GM19043 (cell line): ENCODE measurements around the gene TNFRSF6B.
A peak's percentile ranks its signal among the peaks of the same experiment; 100 is the strongest.
"Not testable (repeated sequence)": the region's sequence is repeated elsewhere in the genome, so short reads cannot be mapped to it uniquely, and the experiment has no call there.

Source experiments
- ATAC-seq: cut with Tn5 transposase; IDR thresholded peaks from one replicate; pipeline ENCODE4 v1.9.1; 2021; ENCODE audit warnings: low read depth; ENCODE audit not compliant: unreplicated experiment

The TNFRSF6B gene

DNA sequence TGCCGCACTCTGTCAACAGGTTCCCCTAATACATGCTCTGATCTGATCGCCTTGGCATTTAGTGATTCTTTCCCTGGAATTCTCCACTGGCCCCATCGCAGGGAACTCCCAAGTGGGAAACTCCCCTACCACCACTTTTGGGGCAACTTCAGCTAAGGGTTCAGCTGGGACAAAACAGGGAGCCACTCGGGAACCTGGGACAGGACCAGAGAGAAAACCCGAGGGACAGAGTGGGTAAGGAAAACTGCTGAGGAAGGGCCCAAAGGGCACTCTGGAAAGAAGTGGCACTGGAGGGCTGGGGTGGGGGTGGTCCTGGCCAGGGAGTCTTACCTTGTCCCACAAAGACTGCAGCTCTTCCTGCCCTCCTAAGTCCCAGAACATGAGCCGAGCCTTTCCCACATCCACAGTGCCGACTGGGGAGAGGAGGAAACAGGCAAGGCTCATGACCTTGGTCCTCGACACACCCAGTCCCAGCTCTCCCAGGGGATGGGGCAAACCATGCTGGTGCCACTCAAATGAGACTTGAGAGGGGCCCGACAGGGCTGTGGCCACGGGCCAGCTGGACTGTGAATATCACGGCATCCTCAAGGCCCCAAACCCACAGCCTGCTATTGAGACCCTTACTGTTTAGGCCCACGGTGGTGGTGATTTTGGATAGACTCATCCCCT is 9.7 kb downstream of the TNFRSF6B start:
- ATAC-seq = no peak

DNA sequence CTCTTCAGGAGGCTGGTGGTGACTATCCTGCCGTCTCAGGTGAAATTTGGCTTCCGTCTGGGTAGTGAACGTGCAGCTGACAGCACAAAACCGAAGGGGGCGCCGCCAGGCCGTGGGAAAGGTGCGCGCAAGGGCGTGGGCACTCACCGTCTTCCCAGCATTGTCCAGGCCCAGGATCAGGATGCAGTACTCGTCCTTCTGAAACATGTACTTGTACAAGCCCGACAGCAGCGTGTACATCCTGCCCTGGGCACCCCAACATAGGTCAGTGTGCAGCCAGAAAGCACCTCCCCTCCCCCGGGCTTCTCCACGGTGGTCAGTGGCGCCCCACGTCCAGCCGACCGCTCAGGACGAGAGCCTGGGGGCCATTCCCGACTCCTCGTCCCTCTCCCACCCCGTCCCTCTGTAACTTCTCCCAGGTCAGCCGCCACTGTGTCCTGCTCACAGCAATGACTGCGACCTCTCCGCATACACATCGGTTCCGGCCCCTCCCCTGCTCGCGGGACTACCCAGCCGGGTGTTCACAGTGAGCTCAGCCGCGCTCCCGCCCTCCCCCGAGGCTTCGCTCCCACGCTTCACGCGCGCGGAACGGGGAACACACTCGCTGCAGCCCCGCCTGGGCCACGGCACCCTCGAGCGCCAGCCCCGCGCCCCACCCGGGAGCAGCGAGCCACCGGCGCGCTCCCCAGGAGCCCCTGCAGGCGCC is 10.6 kb downstream of the TNFRSF6B start:
- peak; percentile 19 for ATAC-seq

DNA sequence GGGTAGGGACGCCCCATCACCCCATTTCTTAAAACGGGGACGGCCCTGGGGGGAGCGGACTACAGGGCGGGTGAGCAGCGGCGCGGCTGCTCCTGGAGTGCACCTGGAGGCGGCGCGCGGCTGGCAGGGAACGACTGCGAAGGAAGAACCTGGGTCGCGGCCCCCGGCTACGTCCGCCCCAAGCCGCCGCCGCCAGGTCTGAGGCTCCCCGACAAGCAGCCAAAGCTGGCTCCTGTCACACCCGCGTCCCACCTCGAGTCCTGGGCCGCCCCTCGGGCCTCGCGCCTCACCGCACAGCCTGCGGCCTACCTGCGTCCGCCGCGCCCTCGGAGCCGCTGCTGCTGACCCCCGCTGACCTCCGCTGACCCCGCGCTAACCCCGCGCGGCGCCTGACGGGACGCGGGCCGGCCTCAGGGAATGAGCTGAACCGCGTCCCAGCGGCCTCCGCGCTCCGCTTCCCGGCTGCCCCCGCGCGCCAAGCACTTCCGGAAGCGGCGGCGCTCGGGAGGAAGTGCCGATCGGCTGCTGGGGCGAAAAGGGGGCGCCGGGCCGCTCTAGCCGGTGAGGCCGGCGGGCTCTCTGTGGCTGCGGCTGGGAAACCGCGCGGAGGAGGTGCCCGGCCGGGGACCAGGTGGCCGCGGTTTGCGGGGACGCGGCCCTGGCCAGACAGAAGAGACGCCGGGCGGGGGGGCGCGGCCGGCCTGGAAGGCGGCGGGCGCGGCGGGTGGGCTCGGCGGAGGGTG is 11.3 kb downstream of the TNFRSF6B start, which contains the start of the genes ARFRP1 and ZGPAT:
TSS of gene ARFRP1 (minus strand) at position 419 of the 743 bp plus-strand sequence. CDS start 885 bp downstream, outside the sequence.
TSS of gene ZGPAT (plus strand) at position 482 of the 743 bp plus-strand sequence. CDS start 542 bp downstream, outside the sequence.
- peak; percentile 55 for ATAC-seq

DNA sequence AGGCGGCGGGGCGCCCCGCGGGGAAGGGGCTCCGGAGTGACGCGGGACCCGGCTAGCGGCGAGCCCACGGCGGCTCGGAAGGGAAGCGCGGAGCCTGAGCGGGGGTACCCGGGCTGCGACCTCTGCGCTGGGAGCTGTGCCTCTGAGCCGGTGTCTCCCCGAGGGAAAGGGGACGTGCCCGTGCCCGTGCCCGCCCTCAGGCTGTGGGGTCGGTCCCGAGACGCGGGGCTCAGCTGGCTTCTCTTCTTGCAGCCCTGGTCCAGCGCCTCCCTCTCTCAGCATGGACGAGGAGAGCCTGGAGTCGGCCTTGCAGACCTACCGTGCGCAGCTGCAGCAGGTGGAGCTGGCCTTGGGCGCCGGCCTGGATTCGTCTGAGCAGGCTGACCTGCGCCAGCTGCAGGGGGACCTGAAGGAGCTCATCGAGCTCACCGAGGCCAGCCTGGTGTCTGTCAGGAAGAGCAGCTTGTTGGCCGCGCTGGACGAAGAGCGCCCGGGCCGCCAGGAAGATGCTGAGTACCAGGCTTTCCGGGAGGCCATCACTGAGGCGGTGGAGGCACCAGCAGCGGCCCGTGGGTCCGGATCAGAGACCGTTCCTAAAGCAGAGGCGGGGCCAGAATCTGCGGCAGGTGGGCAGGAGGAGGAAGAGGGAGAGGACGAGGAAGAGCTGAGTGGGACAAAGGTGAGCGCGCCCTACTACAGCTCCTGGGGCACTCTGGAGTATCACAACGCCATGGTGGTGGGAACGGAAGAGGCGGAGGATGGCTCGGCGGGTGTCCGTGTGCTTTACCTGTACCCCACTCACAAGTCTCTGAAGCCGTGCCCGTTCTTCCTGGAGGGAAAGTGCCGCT is 12.1 kb downstream of the TNFRSF6B start:
- no peak for ATAC-seq

DNA sequence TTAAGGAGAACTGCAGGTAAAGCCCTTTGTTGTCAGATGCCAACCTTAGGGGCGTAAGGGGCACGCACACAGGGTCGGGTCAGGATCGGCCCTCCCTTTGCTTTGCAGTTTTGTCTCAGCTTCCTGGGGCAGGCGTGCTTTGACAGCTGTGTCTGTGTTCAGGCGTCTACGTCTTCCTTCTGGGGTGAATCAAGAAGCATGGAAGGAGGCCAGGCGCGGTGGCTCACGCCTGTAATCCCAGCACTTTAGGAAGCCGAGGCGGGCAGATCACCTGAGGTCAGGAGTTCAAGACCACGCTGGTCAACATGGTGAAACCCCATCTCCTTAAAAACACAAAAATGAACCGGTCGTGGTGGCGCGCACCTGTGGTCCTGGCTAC is 12.7 kb downstream of the TNFRSF6B start:
- no peak for ATAC-seq

DNA sequence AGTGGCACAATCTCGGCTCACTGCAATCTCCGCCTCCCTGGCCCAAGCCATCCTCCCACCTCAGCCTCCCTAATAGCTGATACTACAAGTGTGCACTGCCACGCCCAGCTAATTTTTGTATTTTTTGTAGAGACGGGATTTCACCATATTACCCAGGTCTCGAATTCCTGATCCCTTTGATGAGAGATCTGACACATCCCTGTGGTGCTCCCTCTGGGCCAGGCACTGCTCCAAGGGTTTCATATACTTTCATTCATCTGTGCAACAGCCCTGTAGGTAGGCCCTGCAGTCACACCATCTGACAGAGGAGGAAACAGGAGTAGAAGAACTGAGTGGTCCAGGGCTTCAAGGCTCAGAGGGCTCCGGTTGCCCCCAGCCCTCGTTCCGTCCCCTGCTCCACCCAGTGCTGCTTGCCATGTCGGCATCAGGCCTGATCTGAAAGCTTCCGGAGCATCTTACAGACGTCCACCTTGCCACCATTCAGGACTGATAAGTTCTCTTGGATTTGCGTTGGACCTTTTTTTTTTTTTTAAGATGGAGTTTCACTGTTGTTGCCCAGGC is 14.7 kb downstream of the TNFRSF6B start:
- no peak for ATAC-seq

DNA sequence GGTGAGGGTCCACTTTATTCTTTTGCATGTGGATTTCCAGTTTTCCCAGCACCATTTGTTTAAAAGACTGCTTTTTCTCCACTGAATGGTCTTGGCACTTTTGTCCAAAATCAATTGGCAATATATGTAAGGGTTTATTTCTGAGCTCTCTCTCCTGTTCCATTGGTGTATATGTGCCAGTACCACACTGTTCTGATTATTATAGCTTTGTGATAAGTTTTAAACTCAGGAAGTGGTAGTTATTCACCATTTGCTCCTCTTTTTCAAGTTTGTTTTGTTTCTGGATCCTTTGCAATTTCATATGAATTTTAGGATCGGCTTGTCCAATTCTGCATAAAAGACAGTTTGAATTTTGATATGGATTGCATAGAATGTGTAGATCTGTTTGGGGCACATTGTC is 15.7 kb downstream of the TNFRSF6B start:
- ATAC-seq = no peak

DNA sequence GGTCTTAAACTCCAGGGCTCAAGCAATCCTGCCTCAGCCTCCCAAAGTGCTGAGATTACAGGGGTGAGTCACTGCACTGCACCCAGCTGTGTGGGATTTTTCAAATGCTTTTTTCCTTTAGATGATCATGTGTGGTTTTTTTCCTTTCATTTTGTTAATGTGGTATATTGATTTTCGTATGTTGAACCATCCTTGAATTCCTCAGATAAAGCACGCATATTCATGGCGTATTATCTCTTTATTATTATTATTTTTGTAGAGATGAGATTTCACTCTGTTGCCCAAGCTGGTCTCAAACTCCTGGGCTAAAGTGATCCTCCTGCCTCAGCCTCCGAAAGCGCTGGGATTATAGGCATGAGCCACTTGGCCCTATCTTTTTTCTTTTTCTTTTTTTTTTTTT is 18.4 kb downstream of the TNFRSF6B start:
- ATAC-seq = no peak

DNA sequence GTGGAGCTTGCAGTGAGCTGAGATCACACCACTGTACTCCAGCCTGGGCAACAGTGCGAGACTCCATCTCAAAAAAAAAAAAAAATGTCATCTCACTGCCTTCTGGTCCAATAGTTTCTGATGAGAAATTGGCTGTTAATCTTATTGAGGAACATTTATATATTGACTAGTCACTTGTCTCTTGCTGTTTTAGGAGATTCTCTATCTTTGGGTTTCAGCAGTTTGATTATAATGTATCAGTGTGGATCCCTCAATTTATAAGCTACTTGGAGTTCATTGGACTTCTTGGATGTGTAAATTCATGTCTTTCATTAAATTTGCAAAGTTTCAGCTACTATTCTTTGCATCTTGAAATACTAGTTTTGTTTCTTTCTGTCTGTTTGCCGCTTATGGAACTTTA is 22.5 kb downstream of the TNFRSF6B start:
- ATAC-seq = no peak

DNA sequence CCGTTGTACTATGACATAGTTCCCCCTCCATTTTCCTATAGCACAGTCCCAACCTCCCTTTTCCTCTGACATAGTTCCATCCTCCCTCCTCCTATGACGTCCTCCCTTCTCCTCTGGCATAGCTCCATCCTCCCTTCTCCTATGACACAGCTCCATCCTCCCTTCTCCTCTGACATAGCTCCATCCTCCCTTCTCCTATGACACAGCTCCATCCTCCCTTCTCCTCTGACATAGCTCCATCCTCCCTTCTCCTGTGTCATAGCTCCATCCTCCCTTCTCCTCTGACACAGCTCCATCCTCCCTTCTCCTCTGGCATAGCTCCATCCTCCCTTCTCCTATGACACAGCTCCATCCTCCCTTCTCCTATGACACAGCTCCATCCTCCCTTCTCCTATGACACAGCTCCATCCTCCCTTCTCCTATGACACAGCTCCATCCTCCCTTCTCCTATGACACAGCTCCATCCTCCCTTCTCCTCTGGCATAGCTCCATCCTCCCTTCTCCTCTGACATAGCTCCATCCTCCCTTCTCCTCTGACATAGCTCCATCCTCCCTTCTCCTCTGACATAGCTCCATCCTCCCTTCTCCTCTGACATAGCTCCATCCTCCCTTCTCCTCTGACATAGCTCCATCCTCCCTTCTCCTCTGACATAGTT is 26.6 kb downstream of the TNFRSF6B start:
- not testable (repeated sequence) for ATAC-seq

DNA sequence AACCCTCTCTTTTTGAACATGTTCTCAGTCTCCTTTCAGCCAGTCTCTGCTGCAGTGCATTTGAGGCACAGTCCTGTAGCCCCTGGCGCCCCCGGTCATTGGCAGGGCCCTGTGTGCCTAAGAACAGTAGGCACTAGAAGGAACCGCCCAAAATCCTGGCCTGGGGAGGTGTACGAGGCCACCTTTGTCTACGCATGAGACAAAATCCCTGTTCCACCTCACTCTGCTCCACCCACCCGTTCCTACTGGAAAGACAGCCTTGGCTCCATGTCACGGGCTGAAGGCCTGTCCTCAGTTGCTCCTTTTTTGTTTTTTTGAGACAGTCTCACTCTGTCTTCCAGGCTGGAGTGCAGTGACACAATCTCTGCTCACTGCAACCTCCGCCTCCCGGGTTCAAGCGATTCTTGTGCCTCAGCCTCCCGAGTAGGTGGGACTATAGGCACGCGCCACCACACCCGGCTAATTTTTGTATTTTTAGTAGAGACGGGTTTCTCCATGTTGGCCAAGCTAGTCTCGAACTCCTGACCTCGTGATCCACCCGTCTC is 33.8 kb downstream of the TNFRSF6B start:
- ATAC-seq = not testable (repeated sequence)

DNA sequence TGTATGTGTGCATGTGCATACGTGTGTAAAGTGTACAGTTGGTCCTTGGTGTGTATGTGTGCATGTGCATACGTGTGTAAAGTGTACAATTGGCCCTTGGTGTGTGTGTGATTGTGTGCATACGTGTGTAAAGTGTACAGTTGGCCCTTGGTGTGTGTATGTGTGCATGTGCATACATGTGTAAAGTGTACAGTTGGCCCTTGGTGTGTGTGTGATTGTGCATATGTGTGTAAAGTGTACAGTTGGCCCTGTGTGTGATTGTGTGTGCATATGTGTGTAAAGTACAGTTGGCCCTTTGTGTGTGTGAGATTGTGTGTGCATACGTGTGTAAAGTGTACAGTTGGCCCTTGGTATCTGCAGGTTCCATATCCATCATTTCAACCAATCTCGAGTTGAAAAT is 35.0 kb downstream of the TNFRSF6B start:
- no peak for ATAC-seq

DNA sequence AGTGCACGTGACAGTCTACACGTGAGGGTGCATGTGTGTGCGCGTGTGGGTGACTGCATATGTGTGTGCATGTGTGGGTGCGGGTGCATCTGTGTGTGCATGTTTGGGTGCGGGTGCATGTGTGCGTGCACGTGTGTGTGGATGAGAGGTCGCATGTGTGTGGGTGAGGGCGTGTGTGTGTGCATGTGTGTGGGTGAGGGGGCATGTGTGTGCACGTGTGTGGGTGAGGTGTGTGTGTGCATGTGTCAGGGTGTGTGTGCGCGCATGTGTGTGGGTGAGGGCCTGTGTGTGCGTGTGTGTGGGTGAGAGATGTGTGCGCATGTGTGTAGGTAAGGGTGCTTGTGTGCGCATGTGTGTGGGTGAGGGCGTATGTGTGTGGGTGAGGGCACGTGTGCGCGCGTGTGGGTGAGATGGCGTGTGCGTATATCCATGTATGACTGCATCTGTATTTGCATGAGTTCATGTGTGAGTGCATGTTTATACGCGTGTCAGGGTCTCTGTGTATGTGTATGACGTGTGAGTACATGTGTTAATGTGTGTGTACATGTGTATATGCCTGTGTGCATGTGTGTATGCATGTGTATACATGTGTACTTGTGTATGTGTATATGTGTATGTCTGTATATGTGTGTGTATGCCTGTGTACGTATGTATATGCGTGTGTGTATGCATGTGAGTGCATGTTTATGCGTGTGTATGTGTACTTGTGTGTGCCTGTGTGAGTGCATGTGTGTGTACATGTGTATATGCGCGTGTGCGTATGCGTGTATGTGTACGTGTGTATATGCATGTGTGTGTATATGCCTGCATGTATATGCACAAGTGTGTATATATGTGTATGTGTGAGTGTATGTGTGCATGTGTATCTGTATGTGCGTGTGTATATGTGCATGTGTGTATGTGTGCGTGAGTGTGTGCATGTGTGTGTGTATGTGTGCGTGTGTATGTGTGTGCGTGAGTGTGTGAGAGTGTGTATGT is 36.0 kb downstream of the TNFRSF6B start:
- no peak for ATAC-seq

DNA sequence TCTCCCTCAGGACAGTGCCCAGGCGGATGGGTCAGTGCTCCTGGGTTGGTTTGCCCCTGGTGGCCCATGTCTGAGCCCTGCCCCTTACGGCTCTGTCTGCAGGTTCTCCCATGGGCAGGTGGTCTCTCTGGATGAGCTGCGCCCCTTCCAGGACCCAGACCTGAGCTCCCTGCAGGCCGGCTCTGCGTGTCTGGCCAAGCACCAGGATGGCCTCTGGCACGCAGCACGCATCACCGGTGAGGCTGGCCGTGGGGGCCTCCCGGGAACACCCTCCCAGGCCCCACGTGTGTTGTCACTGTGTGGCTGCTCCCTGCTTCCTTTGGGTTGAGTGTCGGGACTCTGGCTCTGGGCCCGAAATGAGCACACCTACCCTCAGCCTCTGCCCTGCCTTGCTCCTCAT is 36.7 kb downstream of the TNFRSF6B start:
- no peak for ATAC-seq

DNA sequence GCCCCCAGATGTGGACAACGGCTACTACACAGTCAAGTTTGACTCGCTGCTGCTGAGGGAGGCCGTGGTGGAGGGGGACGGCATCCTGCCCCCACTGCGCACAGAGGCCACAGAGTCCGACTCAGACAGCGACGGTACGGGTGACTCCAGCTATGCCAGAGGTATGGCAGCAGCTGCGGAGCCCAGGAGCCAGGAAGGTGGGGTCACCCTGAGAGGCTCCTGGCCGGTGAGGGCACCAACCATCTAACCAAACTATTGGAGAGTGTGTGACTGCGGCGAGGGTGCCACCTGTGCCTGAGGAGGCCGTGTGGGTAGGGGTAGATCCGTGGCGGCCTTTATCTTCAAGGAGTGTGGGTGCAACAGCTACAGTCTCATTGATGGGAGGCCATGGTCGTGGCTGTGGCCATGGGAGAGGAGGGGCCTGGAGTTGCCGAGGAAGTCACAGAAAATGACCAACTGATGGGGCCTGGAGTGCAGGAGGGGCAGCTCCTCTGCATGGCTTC is 37.2 kb downstream of the TNFRSF6B start:
- no peak for ATAC-seq

DNA sequence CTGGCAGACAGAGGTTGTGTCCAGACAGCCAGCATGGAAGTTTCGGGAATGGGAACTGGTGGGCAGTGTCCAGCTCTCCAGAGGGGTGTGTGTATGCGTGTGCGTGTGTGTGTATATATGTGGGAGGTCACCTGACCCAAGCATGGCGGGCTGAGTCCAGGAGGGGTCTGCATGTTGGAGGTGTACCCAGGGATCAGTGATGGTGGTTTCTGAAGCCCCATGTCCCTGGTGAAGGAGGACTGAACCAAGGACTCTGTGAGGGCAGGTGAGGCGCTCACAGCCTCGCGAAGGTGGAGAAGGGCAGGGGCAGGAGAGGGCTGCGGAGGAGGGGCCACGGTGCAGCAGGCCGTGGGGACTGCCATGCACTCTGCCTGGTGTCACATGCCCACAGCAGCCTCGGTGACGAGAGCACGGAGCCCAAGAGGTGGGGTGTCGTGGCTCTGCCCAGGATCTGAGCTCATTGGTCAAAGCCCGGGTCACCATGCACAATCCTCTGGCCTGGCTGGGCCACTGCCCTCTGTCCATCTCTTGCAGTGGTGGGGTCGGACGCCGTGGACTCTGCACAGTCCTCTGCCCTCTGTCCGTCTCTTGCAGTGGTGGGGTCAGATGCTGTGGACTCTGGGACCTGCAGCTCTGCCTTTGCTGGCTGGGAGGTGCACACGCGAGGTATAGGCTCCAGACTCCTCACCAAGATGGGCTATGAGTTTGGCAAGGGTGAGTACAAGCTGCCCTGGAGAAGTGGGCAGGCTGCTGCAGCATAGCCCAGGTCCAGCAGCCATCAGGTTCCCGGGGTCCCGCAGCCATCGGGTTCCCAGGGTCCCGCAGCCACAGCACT is 37.9 kb downstream of the TNFRSF6B start:
- no peak for ATAC-seq
